ENCODE measurements around the gene BMX.

The BMX gene

GRCh38 chrX:15547356-15547755 lies 46.7 kb downstream of the BMX start:
- DNase-seq (ENCODE audit: extremely low spot score), result no peak
- CTCF ChIA-PET, result no interaction called here
- POLR2A ChIA-PET, result no interaction called here
- TF ChIP-seq SUZ12 (IDR thresholded peaks at IDR 0.05) (no peak), SP1 (IDR thresholded peaks at IDR 0.05) (no peak), PKNOX1 (IDR thresholded peaks at IDR 0.05) (no peak), HDGF (IDR thresholded peaks at IDR 0.05; ENCODE audit: borderline replicate concordance) (no peak), NFRKB (IDR thresholded peaks at IDR 0.05) (no peak), L3MBTL2 (conservative IDR thresholded peaks at IDR 0.05) (no peak), FOXM1 (IDR thresholded peaks at IDR 0.05; ENCODE audit: borderline replicate concordance) (no peak), BHLHE40 (IDR thresholded peaks at IDR 0.05; ENCODE audit: borderline replicate concordance) (no peak), FOXA1 (IDR thresholded peaks at IDR 0.05) (no peak)

- ChIA-PET CTCF (no interaction called here), POLR2A (no interaction called here)
- no peak for DNase-seq (ENCODE audit: extremely low spot score)
- TF ChIP-seq FOXK2 (IDR thresholded peaks at IDR 0.05) (no peak), ZNF384 (IDR thresholded peaks at IDR 0.05) (no peak), BHLHE40 (IDR thresholded peaks at IDR 0.05; ENCODE audit: borderline replicate concordance) (no peak), ELF4 (IDR thresholded peaks at IDR 0.05) (no peak), FOXA1 (IDR thresholded peaks at IDR 0.05) (no peak), PKNOX1 (IDR thresholded peaks at IDR 0.05) (no peak), CTBP1 (IDR thresholded peaks at IDR 0.05; ENCODE audit: borderline replicate concordance) (no peak), SUZ12 (IDR thresholded peaks at IDR 0.05) (no peak), LEF1 (IDR thresholded peaks at IDR 0.05; ENCODE audit: borderline replicate concordance) (no peak), HDGF (IDR thresholded peaks at IDR 0.05; ENCODE audit: borderline replicate concordance) (no peak), FOXM1 (IDR thresholded peaks at IDR 0.05; ENCODE audit: borderline replicate concordance) (no peak), L3MBTL2 (conservative IDR thresholded peaks at IDR 0.05) (no peak), ARNT (IDR thresholded peaks at IDR 0.05) (no peak), SP1 (IDR thresholded peaks at IDR 0.05) (no peak), TARDBP (IDR thresholded peaks at IDR 0.05) (no peak)
Observed at GRCh38 chrX:15549189-15550012, 48.8 kb downstream of the BMX start.

- CTCF ChIA-PET, result no interaction called here
- TF ChIP-seq SP1 (IDR thresholded peaks at IDR 0.05) (no peak), PKNOX1 (IDR thresholded peaks at IDR 0.05) (no peak), HDGF (IDR thresholded peaks at IDR 0.05; ENCODE audit: borderline replicate concordance) (no peak), ZNF384 (IDR thresholded peaks at IDR 0.05) (no peak), SUZ12 (IDR thresholded peaks at IDR 0.05) (no peak), ARNT (IDR thresholded peaks at IDR 0.05) (no peak), ELF4 (IDR thresholded peaks at IDR 0.05) (no peak), LEF1 (IDR thresholded peaks at IDR 0.05; ENCODE audit: borderline replicate concordance) (no peak), FOXK2 (IDR thresholded peaks at IDR 0.05) (no peak), L3MBTL2 (conservative IDR thresholded peaks at IDR 0.05) (no peak), NFRKB (IDR thresholded peaks at IDR 0.05) (no peak), FOXM1 (IDR thresholded peaks at IDR 0.05; ENCODE audit: borderline replicate concordance) (no peak), FOXA1 (IDR thresholded peaks at IDR 0.05) (no peak), CTBP1 (IDR thresholded peaks at IDR 0.05; ENCODE audit: borderline replicate concordance) (no peak)
- DNase-seq (ENCODE audit: extremely low spot score), result no peak
- POLR2A ChIA-PET, result no interaction called here
Observed at GRCh38 chrX:15559227-15559626, 58.6 kb downstream of the BMX start.

- CTCF ChIA-PET, result no interaction called here
- TF ChIP-seq ZNF384 (IDR thresholded peaks at IDR 0.05), result no peak
- TF ChIP-seq FOXK2 (IDR thresholded peaks at IDR 0.05), result no peak
- TF ChIP-seq FOXM1 (IDR thresholded peaks at IDR 0.05; ENCODE audit: borderline replicate concordance), result no peak
- POLR2A ChIA-PET, result no interaction called here
- no peak for DNase-seq (ENCODE audit: extremely low spot score)
Observed at GRCh38 chrX:15560924-15561323, 60.3 kb downstream of the BMX start.

- TF ChIP-seq L3MBTL2 (conservative IDR thresholded peaks at IDR 0.05) (no peak), LEF1 (IDR thresholded peaks at IDR 0.05; ENCODE audit: borderline replicate concordance) (no peak), CTBP1 (IDR thresholded peaks at IDR 0.05; ENCODE audit: borderline replicate concordance) (no peak), SUZ12 (IDR thresholded peaks at IDR 0.05) (no peak), FOXM1 (IDR thresholded peaks at IDR 0.05; ENCODE audit: borderline replicate concordance) (no peak), PKNOX1 (IDR thresholded peaks at IDR 0.05) (no peak), FOXK2 (IDR thresholded peaks at IDR 0.05) (no peak), BHLHE40 (IDR thresholded peaks at IDR 0.05; ENCODE audit: borderline replicate concordance) (no peak), TARDBP (IDR thresholded peaks at IDR 0.05) (no peak), ELF4 (IDR thresholded peaks at IDR 0.05) (no peak), SP1 (IDR thresholded peaks at IDR 0.05) (no peak), NFRKB (IDR thresholded peaks at IDR 0.05) (no peak), HDGF (IDR thresholded peaks at IDR 0.05; ENCODE audit: borderline replicate concordance) (no peak), FOXA1 (IDR thresholded peaks at IDR 0.05) (no peak), ARNT (IDR thresholded peaks at IDR 0.05) (no peak), ZNF384 (IDR thresholded peaks at IDR 0.05) (no peak)
- ChIA-PET POLR2A (no interaction called here), CTCF (interaction anchor here (0.7 kb wide), 1 partner anchor 50 kb away, joined by 3 read pairs; no protein-coding TSS in a partner anchor)
- DNase-seq (ENCODE audit: extremely low spot score), result no peak
Observed at GRCh38 chrX:15563056-15563455, 62.4 kb downstream of the BMX start.
